H9 (cell line): ENCODE measurements around the gene F10. TPM values are rescaled to one million over a fixed set of nuclear protein-coding genes. Genes with fewer than 3 reads are reported as not detected.

ENCODE experiments used
- DNase-seq: peaks from one replicate; pipeline ENCODE4 v3.0.0-alpha.2; 2017
- H2AFZ ChIP-seq: one replicate; pipeline ENCODE4 v1.6.1; 2013; ENCODE audit warnings: mild to moderate bottlenecking, low read length, control low read depth, moderate library complexity
- H2AK5ac ChIP-seq: 2 replicates; pipeline ENCODE4 v1.6.1; 2013; ENCODE audit warnings: low read length, control low read depth, mixed read lengths; ENCODE audit not compliant: insufficient read length
- H2BK120ac ChIP-seq: one replicate; pipeline ENCODE4 v1.6.1; 2013; ENCODE audit warnings: low read depth, mild to moderate bottlenecking, low read length, control low read depth, inconsistent platforms; ENCODE audit not compliant: poor library complexity, severe bottlenecking
- H2BK12ac ChIP-seq: 2 replicates; pipeline ENCODE4 v1.6.1; 2013; ENCODE audit warnings: low read length, control low read depth, mixed read lengths, low read depth; ENCODE audit not compliant: insufficient read length
- H2BK15ac ChIP-seq: 2 replicates; pipeline ENCODE4 v1.6.1; 2013; ENCODE audit warnings: low read depth, low read length, control low read depth
- H2BK20ac ChIP-seq: one replicate; pipeline ENCODE4 v1.6.1; 2013; ENCODE audit warnings: low read depth, mild to moderate bottlenecking, low read length, control low read depth, inconsistent platforms; ENCODE audit not compliant: poor library complexity, severe bottlenecking
- H2BK5ac ChIP-seq: 2 replicates; pipeline ENCODE4 v1.6.1; 2013; ENCODE audit warnings: low read length, control low read depth, mixed read lengths; ENCODE audit not compliant: insufficient read length
- H3K14ac ChIP-seq: 2 replicates; pipeline ENCODE4 v1.6.1; 2013; ENCODE audit warnings: low read length, control low read depth; ENCODE audit not compliant: insufficient read depth
- H3K18ac ChIP-seq: 2 replicates; pipeline ENCODE4 v1.6.1; 2013; ENCODE audit warnings: low read depth, mild to moderate bottlenecking, mixed read lengths, low read length, control low read depth; ENCODE audit not compliant: insufficient read length
- H3K23ac ChIP-seq: 2 replicates; pipeline ENCODE4 v1.6.1; 2013; ENCODE audit warnings: low read length, control low read depth, mixed read lengths, low read depth; ENCODE audit not compliant: insufficient read length
- H3K23me2 ChIP-seq: 2 replicates; pipeline ENCODE4 v1.6.1; 2013; ENCODE audit warnings: low read depth, mild to moderate bottlenecking, mixed read lengths, low read length, control low read depth; ENCODE audit not compliant: insufficient read length, poor library complexity, severe bottlenecking
- H3K27ac ChIP-seq: 2 replicates; pipeline ENCODE4 v1.5.1; 2013; ENCODE audit warnings: low read length, control low read depth, mixed read lengths, low read depth; ENCODE audit not compliant: insufficient read length
- H3K27me3 ChIP-seq: 2 replicates; pipeline ENCODE4 v1.6.1; 2013; ENCODE audit warnings: low read length, control low read depth, inconsistent platforms; ENCODE audit not compliant: insufficient read depth
- H3K4ac ChIP-seq: 2 replicates; pipeline ENCODE4 v1.6.1; 2013; ENCODE audit warnings: low read depth, mild to moderate bottlenecking, control low read depth, inconsistent platforms, low read length, moderate library complexity
- H3K4me1 ChIP-seq: 2 replicates; pipeline ENCODE4 v1.6.1; 2013; ENCODE audit warnings: low read length, control low read depth, inconsistent platforms; ENCODE audit not compliant: insufficient read depth
- H3K4me2 ChIP-seq: 2 replicates; pipeline ENCODE4 v1.6.1; 2013; ENCODE audit warnings: low read length, control low read depth, mixed read lengths; ENCODE audit not compliant: insufficient read length, insufficient read depth
- H3K56ac ChIP-seq: 2 replicates; pipeline ENCODE4 v1.6.1; 2013; ENCODE audit warnings: low read depth, mild to moderate bottlenecking, mixed read lengths, low read length, control low read depth; ENCODE audit not compliant: insufficient read length
- H3K79me1 ChIP-seq: 2 replicates; pipeline ENCODE4 v1.6.1; 2013; ENCODE audit warnings: low read depth, mild to moderate bottlenecking, moderate library complexity, low read length, control low read depth, inconsistent platforms; ENCODE audit not compliant: insufficient read depth, poor library complexity, severe bottlenecking
- H3K79me2 ChIP-seq: 2 replicates; pipeline ENCODE4 v1.6.1; 2013; ENCODE audit warnings: low read length, control low read depth, inconsistent platforms; ENCODE audit not compliant: insufficient read depth
- H3K9ac ChIP-seq: 2 replicates; pipeline ENCODE4 v1.6.1; 2013; ENCODE audit warnings: low read length, control low read depth, mixed read lengths; ENCODE audit not compliant: insufficient read length; ENCODE audit errors: extremely low read depth
- H3K9me3 ChIP-seq: one replicate; pipeline ENCODE4 v1.6.1; 2013; ENCODE audit warnings: low read depth, low read length, inconsistent platforms; ENCODE audit not compliant: control insufficient read depth
- H3T11ph ChIP-seq: one replicate; pipeline ENCODE4 v1.6.1; 2013; ENCODE audit warnings: mild to moderate bottlenecking, low read length, control low read depth, inconsistent platforms
- H4K20me1 ChIP-seq: one replicate; pipeline ENCODE4 v1.6.1; 2013; ENCODE audit not compliant: control insufficient read depth, insufficient read length, insufficient read depth
- H4K5ac ChIP-seq: 2 replicates; pipeline ENCODE4 v1.6.1; 2013; ENCODE audit warnings: low read depth, mild to moderate bottlenecking, mixed read lengths, low read length, control low read depth; ENCODE audit not compliant: insufficient read length
- H4K8ac ChIP-seq: replicated peaks from 2 replicates; pipeline ENCODE4 v1.6.1; 2013; ENCODE audit warnings: low read length, control low read depth, mixed read lengths, low read depth; ENCODE audit not compliant: insufficient read length
- H4K91ac ChIP-seq: 2 replicates; pipeline ENCODE4 v1.6.1; 2013; ENCODE audit warnings: low read depth, mild to moderate bottlenecking, moderate library complexity, mixed read lengths, low read length, control low read depth; ENCODE audit not compliant: insufficient read length
- H3K27ac Mint-ChIP-seq, 3 experiments: 2 replicates in 2 of 3; 3 replicates in 1 of 3; pipeline ENCODE4 v1.8.0; 2020 to 2021; ENCODE audit warnings: mixed read lengths in 3 of 3, mild to moderate bottlenecking in 1 of 3, moderate library complexity in 1 of 3
- H3K27me3 Mint-ChIP-seq: 2 replicates; pipeline ENCODE4 v1.8.0; 2021; ENCODE audit warnings: low read depth, mild to moderate bottlenecking, moderate library complexity, mixed read lengths
- H3K36me3 Mint-ChIP-seq, 3 experiments: 2 replicates in 2 of 3; 3 replicates in 1 of 3; pipeline ENCODE4 v1.8.0; 2020 to 2021; ENCODE audit warnings: low read depth in 3 of 3, mixed read lengths in 3 of 3; ENCODE audit not compliant: insufficient read depth in 1 of 3
- H3K4me1 Mint-ChIP-seq, 2 experiments: 2 replicates each; pipeline ENCODE4 v1.8.0; 2020; ENCODE audit warnings: mixed read lengths in 2 of 2
- H3K4me3 Mint-ChIP-seq, 2 experiments: 2 replicates in 1 of 2; 3 replicates in 1 of 2; pipeline ENCODE4 v1.8.0; 2020 to 2021; ENCODE audit warnings: mild to moderate bottlenecking in 2 of 2, mixed read lengths in 2 of 2, moderate library complexity in 1 of 2
- H3K9me3 Mint-ChIP-seq, 2 experiments: 2 replicates in 1 of 2; 3 replicates in 1 of 2; pipeline ENCODE4 v1.8.0; 2020; ENCODE audit warnings: mild to moderate bottlenecking in 2 of 2, mixed read lengths in 2 of 2, moderate library complexity in 1 of 2
- WGBS: extraction: QIAGEN DNeasy Blood & Tissue Kit; methylation state at CpG from one replicate; pipeline ENCODE4 v1.1.7; 2013; ENCODE audit warnings: missing lambda C conversion rate, low lambda C conversion rate, mixed read lengths; ENCODE audit not compliant: insufficient read length; ENCODE audit errors: extremely low coverage; 5-methylcytosine and 5-hydroxymethylcytosine counted together
- total RNA-seq: library from RNA; stranded (reverse); gene quantifications from 2 replicates; pipeline ENCODE4 v1.2.1, GENCODE V29; 2021
- TF ChIP-seq, protein P1 (sequence below): fragments of 200-600 bp; sonication (generic); conservative IDR thresholded peaks from 3 replicates; pipeline ENCODE4 v1.8.0; 2021; ENCODE audit warnings: antibody characterized with exemption, mild to moderate bottlenecking

F10 gene
- total RNA-seq, 1 experiment from 2014 or later: 1.7 TPM

DNA sequence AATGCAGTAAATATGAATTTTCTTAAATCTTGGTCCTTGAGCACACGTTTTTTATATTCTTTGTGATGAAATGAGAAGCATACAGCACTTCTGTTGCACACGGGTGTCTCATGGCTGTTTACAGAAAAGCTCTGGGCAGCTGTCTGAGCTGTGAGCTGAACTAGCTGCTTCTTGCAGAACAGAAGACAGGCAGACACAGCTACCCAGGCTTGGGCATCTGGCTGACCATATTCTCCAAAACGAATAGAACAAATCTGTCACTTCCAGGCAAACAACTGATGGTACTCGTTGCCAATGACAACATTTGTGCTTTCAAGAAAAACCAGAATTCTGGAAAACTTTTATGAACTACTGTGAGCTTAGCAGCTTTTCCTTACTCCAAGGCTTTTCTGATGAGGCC, 69.7 kb downstream of the F10 start:
- Histone ChIP-seq H3K23ac (no peak overlapping the region), H2AK5ac (no peak overlapping the region), H3K4me1 (no peaks in the 10 kb centered on the region), H3K4me2 (no peak overlapping the region), H2BK5ac (no peak overlapping the region), H3K9ac (no peak overlapping the region), H3K14ac (no peak overlapping the region), H2AFZ (no peak overlapping the region), H3K4ac (no peak overlapping the region), H2BK120ac (no peak overlapping the region), H3K27ac (no peak overlapping the region), H3T11ph (no peak overlapping the region), H3K56ac (no peak overlapping the region), H3K79me1 (no peaks in the 10 kb centered on the region), H4K91ac (no peak overlapping the region), H4K20me1 (no peaks in the 10 kb centered on the region), H4K8ac (no peak overlapping the region), H3K18ac (no peak overlapping the region), H3K23me2 (no peaks in the 10 kb centered on the region), H3K27me3 (no peaks in the 10 kb centered on the region), H2BK12ac (no peak overlapping the region), H2BK20ac (no peak overlapping the region), H3K79me2 (no peaks in the 10 kb centered on the region), H4K5ac (no peak overlapping the region), H3K9me3 (no peaks in the 10 kb centered on the region), H2BK15ac (no peak overlapping the region)
- Mint-ChIP-seq H3K27me3 (no peaks in the 10 kb centered on the region), H3K4me1 (no peaks in the 10 kb centered on the region; a peak in 1 of 4 replicates), H3K36me3 (peaks cover 58 to 90% (median 86%) of the 10 kb centered on the region in 3 experiments), H3K27ac (no peak overlapping the region), H3K9me3 (no peaks in the 10 kb centered on the region), H3K4me3 (no peak overlapping the region)
- TF ChIP-seq, protein P1, sequence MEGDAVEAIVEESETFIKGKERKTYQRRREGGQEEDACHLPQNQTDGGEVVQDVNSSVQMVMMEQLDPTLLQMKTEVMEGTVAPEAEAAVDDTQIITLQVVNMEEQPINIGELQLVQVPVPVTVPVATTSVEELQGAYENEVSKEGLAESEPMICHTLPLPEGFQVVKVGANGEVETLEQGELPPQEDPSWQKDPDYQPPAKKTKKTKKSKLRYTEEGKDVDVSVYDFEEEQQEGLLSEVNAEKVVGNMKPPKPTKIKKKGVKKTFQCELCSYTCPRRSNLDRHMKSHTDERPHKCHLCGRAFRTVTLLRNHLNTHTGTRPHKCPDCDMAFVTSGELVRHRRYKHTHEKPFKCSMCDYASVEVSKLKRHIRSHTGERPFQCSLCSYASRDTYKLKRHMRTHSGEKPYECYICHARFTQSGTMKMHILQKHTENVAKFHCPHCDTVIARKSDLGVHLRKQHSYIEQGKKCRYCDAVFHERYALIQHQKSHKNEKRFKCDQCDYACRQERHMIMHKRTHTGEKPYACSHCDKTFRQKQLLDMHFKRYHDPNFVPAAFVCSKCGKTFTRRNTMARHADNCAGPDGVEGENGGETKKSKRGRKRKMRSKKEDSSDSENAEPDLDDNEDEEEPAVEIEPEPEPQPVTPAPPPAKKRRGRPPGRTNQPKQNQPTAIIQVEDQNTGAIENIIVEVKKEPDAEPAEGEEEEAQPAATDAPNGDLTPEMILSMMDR: no peak
- no CpG with 5 or more reads among the region's 4 CpGs for WGBS
- DNase-seq: no peak
